GM12873 (cell line): ENCODE data around the gene HIF1A.
A peak's percentile ranks its signal among the peaks of the same experiment; 100 is the strongest.

Experiments used
- CTCF ChIP-seq: IDR thresholded peaks from 2 replicates; pipeline ENCODE4 v1.5.1; 2012; ENCODE audit warnings: low read depth, mild to moderate bottlenecking, moderate library complexity, low read length, control low read depth; ENCODE audit not compliant: insufficient read depth; ENCODE audit errors: missing control alignments

Gene HIF1A

GRCh38 chr14:61694830-61695694, at the start of gene HIF1A:
Gene HIF1A, plus strand, starts transcription at chr14:61695513. Its CDS starts 292 bp downstream, at chr14:61695805.
- TF ChIP-seq CTCF, result peak; percentile 7

- no peak for TF ChIP-seq CTCF
Measured at GRCh38 chr14:61646366-61647116, 48.8 kb upstream of the HIF1A start.

GRCh38 chr14:61647704-61648103, 47.6 kb upstream of the HIF1A start:
- TF ChIP-seq CTCF, result no peak

GRCh38 chr14:61648377-61648776, 46.9 kb upstream of the HIF1A start:
- no peak for TF ChIP-seq CTCF

- no peak for TF ChIP-seq CTCF
Measured at GRCh38 chr14:61649283-61649682, 46.0 kb upstream of the HIF1A start.

- TF ChIP-seq CTCF, result no peak
Measured at GRCh38 chr14:61651355-61651754, 44.0 kb upstream of the HIF1A start.
